A549 treated with dexamethasone at 1 μM for 4 hours (cell line): Measurements from ENCODE around the gene C2CD5. TPM values are rescaled to one million over a fixed set of nuclear protein-coding genes. Genes with fewer than 3 reads are reported as not detected.

ENCODE experiments used
- total RNA-seq: library from RNA; stranded (reverse); fragments of 200-300 nt; extraction: Qiagen RNA extraction; gene quantifications from 5 replicates; pipeline ENCODE4 v1.2.3, GENCODE V29; 2022

Gene C2CD5, protein sequence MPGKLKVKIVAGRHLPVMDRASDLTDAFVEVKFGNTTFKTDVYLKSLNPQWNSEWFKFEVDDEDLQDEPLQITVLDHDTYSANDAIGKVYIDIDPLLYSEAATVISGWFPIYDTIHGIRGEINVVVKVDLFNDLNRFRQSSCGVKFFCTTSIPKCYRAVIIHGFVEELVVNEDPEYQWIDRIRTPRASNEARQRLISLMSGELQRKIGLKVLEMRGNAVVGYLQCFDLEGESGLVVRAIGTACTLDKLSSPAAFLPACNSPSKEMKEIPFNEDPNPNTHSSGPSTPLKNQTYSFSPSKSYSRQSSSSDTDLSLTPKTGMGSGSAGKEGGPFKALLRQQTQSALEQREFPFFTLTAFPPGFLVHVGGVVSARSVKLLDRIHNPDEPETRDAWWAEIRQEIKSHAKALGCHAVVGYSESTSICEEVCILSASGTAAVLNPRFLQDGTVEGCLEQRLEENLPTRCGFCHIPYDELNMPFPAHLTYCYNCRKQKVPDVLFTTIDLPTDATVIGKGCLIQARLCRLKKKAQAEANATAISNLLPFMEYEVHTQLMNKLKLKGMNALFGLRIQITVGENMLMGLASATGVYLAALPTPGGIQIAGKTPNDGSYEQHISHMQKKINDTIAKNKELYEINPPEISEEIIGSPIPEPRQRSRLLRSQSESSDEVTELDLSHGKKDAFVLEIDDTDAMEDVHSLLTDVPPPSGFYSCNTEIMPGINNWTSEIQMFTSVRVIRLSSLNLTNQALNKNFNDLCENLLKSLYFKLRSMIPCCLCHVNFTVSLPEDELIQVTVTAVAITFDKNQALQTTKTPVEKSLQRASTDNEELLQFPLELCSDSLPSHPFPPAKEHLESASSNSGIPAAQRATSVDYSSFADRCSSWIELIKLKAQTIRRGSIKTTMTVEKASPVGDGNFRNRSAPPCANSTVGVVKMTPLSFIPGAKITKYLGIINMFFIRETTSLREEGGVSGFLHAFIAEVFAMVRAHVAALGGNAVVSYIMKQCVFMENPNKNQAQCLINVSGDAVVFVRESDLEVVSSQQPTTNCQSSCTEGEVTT
- total RNA-seq: 9.0 to 15.1 TPM (median 14.1 TPM) in 5 replicates

DNA sequence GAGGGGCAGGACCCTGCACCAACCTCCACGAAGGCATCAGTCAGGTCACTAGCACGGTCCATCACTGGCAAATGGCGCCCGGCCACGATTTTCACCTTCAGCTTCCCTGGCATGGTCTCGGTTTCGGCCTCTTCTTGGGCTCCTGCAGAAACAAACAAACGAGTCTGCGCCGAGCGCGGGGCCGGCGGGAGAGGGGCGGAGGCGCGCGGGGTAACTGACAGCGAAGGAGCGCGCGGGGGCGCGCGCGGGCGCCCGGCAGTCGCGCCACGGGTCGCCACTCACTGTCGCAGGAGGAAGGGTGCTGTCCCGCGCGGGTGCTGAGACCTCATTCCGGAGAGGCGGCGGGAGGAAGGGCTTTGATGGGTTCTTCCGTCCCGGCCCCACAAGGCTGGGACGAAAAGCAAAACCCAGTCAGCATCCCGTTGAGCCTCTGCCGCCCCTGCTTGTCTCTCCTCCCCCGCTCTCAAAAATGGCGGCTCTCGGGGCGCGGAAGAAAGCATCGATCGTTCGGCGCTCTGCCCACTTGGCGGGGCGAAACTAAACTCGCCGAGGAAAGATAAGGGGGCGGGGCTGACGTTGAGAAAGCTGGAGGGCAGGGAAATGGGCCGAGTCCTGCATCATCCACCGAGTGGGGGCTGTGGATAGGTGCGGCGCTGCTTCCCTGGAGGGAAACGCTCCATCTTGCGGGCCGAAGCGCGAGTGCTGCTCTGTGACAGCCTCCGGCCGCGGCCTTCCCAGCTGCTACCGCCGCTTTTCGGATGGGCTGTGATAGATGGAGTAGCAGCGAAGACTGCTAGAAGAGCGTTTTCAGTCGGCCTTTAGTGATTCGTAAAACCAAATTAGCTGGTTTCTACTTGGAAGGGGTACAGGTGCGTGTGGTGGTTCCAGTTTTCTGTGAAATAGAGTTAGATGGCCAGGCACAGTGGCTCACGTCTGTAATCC is at the start of gene C2CD5:
C2CD5 (minus strand) TSS at position 505 of the 942 bp plus-strand sequence; CDS start at position 113, 392 bp downstream.

Other genes starting within 250 kb of the C2CD5 start
- gene ST8SIA1, start 209.8 kb downstream of the C2CD5 start, total RNA-seq: 0.09 TPM in 1 of 5 replicates, not detected in the others
- 26.3 to 38.5 TPM (median 35.2 TPM) in 5 replicates for gene ETNK1, start 80.6 kb upstream of the C2CD5 start, total RNA-seq